GM13977 (cell line): ENCODE data around the gene WWOX.

Experiments used
- DNase-seq: peaks from one replicate; pipeline ENCODE4 v3.0.0; 2012; ENCODE audit warnings: low spot score
- CTCF ChIP-seq: IDR thresholded peaks from 2 replicates; pipeline ENCODE4 v1.5.1; 2012; ENCODE audit warnings: mild to moderate bottlenecking, control low read depth; ENCODE audit not compliant: insufficient read depth; ENCODE audit errors: extremely low read depth, missing control alignments
- in situ Hi-C: fragments of 300-500 bp; cut with MboI; formaldehyde crosslinking; loops from one replicate; pipeline ENCODE4 v1.12.0; 2022; ENCODE audit warnings: low sequenced_read_pairs, low pct_unique_long_range_greater_than_20kb, mixed read lengths, inconsistent platforms; ENCODE audit not compliant: unreplicated experiment

The WWOX gene

GRCh38 chr16:78952630-78953029, 853.2 kb downstream of the WWOX start:
- TF ChIP-seq CTCF, result no peak
- no peak for DNase-seq
- in situ Hi-C loops, result no loop called here

GRCh38 chr16:78953526-78953925, 854.1 kb downstream of the WWOX start:
- in situ Hi-C loops, result no loop called here
- TF ChIP-seq CTCF, result no peak
- DNase-seq, result no peak

GRCh38 chr16:78955206-78955605, 855.8 kb downstream of the WWOX start:
- DNase-seq, result no peak
- in situ Hi-C loops, result no loop called here
- no peak for TF ChIP-seq CTCF

GRCh38 chr16:78956859-78957258, 857.4 kb downstream of the WWOX start:
- in situ Hi-C loops, result no loop called here
- TF ChIP-seq CTCF, result no peak

GRCh38 chr16:78957317-78958100, 858.1 kb downstream of the WWOX start:
- in situ Hi-C loops, result no loop called here
- DNase-seq, result no peak
- no peak for TF ChIP-seq CTCF

More at GRCh38 chr16:78956859-78957258, 857.4 kb downstream of the WWOX start:
- DNase-seq, result no peak

GRCh38 chr16:78961464-78961863, 862.0 kb downstream of the WWOX start:
- TF ChIP-seq CTCF, result no peak
- no peak for DNase-seq
- in situ Hi-C loops, result no loop called here

GRCh38 chr16:78962457-78962929, 863.0 kb downstream of the WWOX start:
- in situ Hi-C loops, result no loop called here
- TF ChIP-seq CTCF, result no peak
- DNase-seq, result no peak
